Fibroblast of skin of scalp (primary cell): ENCODE results near the gene ACP4.
"Not testable (repeated sequence)": the region's sequence is repeated elsewhere in the genome, so short reads cannot be mapped to it uniquely, and the experiment has no call there.

Experiments used
- DNase-seq: peaks from one replicate; pipeline ENCODE4 v3.0.0-alpha.2; 2013

The ACP4 gene

DNA sequence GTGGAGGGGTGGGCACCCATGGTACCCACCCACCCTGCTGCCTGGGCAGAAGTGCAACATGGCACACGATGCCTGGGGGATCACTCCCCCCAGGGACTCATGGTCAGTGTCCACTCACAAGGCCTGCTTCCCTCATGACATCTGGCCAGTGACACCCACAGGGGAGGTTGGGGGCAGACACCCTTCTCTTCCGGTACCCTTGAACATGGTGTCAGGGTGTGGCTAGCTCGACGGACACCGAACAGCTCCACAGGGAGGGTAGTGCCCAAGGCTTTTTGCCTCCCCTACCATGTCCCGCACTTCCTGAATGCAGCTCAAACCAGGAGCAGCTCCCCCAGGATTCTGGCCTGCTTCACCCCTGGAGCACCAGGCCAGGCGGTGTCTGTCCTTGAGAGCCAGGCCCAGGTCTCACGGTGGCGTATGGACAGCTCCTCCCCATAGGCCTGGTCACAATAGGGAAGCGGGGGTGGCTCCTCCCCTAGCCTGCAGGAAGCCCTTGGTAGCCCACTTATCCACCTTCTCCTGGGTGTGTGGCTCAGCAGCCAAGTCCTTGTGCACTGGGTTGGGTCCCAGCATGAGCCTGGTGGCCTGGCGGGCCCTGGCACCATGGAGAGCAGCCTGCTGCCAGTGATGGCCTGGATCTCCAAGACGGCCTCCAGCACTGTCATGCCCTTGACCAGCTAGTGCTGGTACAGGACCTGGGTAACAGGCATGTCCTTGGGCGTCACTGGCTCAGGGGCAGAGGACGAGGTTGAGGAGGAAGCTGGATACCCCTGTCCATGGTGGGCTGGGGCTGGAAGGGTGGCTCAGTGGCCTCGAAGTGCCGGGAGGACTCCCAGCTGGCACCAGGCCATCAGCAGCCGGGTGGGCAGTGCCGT is 7.8 kb downstream of the ACP4 start:
- DNase-seq: no peak

DNA sequence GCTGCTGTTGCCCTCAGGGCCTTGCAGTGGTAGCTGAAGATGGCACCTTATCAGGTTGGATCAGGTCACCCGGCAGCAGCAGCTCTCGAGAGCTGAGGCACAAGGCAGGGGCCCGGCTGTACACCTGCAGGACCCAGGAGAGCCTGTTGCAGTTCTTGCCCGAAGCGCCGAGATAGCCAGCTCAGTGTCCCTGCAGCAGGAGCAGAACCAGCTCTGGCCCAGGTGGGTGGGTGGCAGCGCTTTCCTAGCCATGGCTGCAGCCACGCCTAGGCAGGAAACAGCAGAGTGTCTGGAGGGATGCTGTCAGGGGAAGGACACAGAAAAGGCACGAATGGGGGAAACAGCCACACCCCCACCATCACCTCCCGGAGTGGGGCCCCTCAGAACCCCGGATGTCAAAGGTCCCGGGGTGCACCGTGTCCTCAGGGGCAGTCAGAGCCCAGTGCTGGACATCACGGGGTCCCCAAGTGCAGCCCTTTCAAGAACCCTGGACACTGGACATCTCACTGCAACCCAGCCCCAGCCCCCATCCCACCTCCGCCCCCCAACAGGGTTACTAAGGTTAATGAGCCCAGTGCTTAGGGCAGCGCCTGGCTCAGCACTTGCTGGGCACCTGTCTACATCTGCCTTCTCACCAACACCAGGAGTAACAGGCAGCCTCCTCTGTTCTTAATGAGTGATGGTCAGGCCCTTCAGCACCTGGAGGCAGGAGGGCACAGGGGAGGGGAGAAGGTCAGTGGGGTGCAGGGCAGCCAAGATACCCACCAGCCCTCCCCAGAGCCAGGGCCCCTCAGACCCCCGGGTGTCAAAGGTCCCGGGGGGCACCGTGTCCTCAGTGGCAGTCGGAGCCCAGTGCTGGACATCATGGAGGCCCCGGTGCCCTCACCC is 8.7 kb downstream of the ACP4 start:
- no peak for DNase-seq

DNA sequence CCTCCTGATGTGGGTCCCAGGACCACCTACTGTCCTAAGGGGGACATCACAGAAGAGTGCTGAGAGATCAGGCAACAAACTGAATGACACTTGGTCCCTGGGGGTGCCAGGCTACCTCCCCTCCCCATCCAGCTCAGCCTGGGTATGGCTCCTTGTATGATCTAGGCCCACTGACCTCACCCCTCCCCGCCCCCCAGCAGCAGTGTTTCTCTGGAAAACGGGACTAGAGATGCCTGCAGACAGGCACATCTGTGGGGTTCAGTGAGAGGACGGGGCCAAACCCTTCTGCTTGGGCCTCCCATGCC is 9.3 kb downstream of the ACP4 start:
- no peak for DNase-seq

DNA sequence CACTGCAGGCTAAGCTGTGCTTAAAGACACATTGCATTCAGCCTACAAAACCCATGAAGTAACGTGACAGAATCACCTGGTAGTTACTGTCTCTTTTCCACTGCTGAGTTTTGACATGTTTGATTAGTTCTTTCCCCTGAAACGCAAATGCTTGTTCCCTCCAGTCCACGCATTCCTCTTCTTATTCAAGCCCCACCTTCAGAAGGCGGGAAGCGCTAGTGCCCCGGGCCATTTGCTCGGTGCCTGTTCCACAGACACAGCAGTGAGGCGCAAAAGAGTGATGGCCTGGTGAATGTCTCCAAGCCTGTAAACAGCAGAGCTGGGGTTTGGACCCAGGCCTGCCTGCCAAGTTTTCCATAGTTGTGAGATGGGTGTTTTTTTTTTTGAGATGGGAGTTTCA is 10.9 kb downstream of the ACP4 start:
- no peak for DNase-seq

DNA sequence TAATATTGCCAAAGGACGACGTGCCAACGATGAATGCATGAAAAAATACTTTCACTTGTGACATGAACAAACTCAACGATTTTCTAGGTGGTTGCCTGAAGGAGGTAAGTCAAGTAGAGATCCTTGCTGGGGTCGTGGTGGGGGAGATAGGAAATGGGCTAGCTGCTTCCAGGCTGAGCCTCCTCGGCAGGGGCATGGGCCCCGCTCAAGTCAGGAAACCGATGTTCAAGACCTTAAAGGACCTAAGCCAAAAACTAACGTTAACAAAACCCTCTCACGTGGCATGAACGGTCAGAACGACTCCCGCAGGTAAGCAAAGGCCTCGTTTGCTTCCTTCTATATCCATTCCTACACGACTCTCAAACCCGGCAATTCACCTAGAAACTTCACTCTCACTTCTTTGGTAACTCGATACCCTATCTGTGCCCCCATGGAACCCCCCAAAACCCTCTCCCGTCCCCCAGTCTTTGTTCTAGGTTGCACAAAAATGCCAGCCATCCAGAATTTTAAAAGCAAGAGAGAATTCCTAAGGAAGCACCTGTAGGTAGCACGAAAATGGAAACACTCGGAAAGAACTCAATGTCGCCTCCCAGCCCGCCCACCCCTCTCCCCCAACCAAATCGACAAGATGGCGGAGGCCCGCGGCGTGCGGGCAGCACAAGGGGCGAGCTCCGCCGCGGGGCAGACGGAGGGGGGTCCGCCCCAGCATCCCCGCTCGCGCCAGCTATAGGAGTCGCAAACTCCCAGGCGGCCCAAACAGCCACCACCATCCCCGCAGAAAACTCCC is 13.6 kb downstream of the ACP4 start:
- no peak for DNase-seq

DNA sequence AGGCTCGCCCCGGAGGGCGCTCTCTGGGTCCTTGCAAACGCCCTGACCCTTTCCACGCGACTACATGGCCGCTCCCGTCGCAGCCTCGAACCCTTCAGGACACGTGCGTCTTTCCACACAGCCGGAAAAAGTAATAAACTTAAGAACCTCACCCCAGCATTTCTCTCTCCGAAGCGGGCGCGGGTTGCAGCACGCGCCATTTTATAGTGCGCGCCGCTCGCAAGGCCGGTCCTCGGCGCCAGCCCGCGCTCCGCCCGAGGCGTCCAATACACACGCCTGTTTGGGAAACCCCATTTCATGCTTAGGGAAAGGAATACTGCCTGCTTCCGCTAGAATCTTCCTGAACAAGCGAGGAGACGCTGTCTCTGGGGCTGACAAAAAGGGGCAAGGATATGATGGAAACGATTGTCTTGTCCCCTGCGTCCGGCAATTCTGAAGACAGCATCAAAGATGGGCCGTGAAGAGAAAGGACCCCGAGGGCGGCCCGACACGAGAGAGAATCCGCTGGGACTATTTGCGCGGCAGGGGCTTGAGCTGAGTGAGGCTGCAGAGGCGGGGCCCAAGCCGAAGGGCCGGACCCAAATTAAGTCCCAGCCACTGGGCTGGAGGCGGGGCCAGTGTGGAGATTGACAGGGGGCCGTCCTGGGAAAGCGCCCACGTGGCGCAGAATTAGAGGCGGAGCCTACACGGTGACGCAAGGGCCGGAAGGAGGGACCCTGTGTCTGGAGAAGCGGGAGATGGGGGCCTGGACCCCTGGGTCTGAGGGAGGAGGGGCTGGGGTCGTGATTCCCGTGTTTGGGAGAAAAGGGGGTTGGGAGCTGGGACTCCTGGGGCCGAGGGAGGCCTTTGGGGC is 14.4 kb downstream of the ACP4 start:
- peak; percentile 100 for DNase-seq

DNA sequence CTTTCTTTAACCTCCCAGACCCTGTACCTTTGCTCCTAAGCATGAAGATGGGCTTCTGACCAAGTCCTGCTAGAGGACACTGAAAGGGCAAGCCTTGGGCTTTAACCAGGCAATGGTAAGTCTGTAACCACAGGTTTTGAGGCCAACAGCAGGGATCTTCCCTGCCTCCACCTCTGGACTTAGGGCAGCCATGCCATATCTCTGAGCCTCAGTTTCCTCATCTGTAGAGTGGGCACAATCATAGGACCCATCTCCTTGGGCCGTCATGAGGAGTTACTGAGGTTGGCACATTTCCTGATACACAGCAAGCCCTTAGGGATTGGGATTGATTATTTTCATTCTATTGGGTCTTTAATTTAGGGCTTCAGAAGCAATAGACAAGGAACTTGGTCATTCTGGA is 18.6 kb downstream of the ACP4 start:
- DNase-seq: no peak

DNA sequence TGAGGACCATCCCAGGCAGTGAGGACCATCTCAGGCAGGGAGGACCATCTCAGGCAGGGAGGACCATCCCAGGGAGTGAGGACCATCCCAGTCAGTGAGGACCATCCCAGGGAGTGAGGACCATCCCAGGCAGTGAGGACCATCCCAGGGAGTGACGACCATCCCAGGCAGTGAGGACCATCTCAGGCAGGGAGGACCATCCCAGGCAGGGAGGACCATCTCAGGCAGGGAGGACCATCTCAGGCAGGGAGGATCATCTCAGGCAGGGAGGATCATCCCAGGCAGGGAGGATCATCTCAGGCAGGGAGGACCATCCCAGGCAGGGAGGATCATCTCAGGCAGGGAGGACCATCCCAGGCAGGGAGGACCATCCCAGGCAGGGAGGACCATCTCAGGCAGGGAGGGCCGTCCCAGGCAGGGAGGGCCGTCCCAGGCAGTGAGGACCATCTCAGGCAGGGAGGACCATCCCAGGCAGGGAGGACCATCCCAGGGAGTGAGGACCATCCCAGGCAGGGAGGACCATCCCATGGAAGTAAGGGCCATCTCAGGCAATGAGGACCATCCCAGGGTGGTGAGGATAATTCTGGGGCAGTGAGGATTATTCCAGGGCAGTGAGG is 21.5 kb downstream of the ACP4 start:
- not testable (repeated sequence) for DNase-seq

DNA sequence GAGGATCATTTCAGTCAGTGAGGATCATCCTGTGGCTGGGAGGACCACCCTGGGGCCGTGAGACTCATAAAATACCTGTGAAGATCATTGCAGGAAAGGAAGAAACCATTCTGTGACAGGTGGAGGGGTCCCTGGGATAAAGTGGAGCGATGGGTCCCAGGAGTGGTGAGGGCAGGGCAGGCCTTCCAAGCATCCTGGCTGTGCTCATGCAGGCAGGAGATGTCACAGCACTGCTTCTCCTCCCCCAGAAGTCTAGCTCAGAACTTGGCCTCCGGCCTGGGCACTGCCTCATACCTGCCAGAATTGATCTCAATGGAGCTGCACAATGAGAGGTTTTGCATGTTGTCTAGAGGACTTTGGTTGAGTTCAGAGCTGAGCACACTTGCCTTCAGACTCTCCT is 22.3 kb downstream of the ACP4 start:
- DNase-seq: no peak

DNA sequence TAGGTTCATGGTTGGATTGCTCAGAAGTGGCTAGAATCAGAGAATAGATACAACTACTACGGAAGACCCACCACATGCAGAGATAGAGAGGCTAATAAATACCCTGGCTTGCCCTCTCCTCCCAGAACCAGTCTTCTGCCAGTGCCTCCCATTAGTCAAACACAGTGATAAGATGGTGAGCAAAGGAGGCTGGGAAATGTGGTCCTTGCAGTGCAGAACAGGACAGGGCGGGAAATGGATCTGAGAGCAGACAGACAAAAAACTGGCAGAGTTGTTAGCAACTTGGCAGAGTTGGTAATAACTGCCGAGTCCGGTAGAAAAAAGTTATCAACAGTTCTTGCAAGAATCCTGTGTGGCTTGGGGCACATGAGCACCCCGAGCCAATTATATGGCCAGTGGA is 24.7 kb downstream of the ACP4 start:
- no peak for DNase-seq

DNA sequence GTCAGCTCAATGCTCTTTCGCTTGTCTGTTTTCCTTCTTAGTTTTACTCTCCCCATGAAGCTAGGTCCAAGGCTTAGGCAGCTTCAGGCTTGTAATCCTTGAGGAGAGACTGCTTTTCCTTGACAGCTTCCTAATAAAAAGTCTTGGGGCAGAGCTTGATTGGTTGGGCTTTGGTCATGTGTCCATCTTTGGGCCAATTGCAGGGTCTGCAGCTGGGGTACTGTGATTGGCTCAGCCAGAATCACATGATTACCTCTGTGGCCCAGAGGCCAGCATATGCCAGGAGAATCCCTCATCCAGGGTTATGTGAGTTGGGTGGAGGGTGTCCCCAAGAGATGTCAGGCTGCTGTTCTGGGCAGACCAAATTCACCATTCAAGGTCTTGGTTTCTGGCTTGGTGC is 25.2 kb downstream of the ACP4 start:
- no peak for DNase-seq

DNA sequence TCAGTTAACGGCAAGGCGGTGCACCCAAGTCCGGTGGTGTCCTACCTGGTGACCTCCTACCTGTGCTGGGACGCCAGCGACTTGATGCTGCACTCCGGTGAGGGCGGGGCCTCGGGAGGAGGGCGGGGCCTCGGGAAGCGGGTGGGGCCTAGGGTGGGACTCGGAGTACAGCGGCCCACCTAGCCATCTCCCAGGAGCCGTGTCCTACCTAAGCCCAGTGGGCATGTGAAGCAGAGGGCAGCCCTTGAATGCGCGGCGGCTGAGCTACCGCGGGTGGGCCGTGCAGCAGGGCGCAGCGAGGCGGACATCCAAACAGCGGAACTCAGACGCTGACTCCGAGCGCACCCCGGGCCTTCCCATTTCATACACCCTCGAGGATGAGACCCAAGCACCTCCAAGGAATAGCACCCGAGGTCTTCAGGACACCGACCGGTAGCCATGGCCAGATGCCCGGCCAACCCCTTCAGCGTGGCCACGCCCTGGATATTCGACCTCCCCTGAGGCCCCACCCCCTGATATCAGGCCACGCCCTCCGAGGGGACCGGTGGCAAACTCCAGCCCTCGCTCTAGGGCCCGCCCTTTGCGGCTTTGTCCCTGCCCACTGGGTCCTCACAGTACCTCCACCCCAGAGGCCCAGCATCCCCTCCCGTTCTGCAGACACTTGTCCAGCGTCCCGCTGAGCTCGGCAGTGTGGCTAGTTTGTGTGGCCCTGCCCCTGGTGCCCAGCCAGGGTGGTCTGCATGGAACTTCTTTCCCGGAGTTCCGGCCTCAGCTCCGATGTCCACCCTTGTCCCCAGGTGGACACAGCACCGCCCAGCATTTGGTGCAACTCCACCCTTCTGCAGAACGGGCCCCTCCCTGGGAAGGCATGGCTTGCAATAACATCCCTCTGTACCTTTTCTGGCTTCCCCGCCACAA is 28.0 kb downstream of the ACP4 start:
- DNase-seq: no peak

DNA sequence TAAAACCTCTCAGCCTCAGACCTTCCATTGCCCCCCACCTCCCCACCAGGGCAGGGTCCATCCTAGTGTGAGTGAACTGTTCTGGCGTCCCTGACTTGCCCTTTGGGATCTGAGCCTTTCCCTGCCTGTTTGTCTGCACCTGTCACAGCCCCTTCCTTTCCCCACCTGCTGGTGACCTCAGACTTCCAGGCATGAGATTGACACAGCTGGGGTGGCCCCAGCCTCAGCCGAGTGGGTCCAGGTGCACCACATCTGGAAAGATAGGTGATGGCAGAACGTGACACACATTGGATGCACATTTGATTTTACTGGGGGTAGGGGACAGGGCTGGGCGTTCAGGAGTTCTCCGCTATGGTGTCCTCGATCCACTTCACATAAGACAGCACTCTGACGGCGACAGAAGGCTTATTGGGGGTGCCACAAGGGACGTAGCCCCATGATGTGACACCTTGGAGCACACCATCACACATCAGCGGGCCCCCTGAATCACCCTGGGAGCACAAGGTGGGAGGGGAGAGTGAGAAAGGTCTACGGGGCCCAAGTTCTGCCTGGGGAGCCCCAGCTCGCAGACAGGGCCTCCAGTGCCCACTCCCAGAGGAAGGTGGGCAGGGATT is 28.8 kb downstream of the ACP4 start:
- no peak for DNase-seq

DNA sequence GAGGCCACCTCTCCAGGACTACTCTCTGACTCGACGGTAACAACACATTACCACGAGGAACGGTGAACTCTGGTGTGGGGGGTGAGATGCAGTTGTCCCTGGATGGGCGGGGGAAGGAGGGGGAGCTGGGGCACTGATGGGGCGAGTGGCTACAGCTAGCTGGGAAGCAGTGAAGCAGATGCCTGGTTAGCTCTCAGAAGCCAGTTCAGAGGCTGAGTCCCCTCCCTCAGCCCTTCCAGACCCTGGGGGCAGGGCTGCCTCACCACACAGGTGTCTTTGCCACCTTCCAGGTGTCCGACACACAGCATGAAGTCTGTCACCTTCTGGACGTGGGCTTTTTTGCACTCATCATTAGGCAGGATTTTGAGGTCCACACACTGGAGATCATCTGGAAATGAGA is 29.4 kb downstream of the ACP4 start:
- no peak for DNase-seq

DNA sequence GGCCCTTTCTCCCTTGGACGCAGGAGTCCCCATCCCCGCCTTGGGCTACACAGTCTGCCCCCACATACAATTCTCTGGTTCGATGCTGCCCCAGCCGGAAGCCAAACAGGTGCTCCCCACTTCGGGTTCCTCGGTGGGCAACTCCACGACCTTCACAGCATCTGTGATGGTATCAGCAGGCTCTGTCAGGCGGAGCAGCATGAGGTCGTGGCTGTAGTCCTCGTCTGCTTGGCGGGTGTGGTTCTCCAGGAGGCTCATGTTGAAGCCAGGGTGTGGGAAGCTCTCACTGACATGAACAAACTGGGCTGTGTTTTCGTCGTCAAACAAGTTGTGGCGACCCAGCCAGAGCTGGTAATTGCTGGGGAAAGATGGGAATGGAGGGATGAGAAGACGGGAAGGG is 29.9 kb downstream of the ACP4 start:
- DNase-seq: no peak

DNA sequence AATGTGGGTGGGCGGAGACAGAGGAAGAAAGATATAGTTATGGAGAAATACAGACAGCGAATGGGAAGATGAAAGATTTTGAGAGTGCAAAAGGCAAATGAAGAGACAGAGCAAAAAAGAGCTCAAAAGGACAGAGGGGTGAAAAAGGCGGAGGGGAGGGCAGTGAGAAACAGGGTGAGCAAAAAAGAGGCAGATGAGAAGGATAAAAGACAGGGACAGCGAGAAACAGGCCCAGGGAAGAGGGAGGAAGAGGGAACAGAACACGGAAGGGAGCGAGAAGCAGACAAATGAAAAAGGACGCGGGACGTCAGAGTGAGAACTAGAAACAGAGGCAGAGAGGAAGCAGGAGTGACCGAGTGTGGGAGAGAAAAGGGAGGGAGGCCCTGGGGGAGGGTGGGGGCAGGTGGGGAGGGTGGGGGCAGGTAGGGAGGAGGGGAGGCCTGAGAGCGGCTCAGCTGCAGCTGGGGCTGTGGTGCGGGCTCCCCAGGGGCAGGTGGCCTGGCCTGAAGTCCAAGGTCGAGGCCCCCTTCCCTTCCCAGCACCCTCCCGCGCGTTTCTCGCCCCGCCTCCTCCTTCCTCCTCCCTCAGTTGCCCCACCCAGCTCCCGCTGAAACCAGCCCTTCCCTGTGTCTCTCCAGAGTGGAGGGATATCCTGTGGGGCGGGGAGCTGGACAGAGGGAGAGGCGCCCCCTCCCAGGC is 30.5 kb downstream of the ACP4 start:
- DNase-seq: no peak

DNA sequence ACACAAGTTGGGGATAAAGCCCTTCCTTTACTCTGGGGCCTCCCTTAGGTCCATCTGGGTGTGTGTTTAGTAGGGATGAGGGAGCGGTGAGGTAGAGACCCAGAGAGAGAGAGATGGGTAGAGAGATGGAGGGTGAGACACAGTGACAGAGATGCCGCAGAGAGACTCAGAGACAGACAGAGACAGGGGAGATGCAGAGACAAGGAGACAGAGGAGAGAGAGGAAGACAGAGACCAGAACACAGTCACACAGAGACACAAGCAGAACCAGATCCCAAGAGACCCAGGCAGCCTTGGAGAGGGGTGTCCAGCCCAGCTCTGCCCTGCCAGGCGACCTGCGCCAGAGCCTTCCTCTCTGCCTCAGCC is 31.0 kb downstream of the ACP4 start:
- DNase-seq: no peak

DNA sequence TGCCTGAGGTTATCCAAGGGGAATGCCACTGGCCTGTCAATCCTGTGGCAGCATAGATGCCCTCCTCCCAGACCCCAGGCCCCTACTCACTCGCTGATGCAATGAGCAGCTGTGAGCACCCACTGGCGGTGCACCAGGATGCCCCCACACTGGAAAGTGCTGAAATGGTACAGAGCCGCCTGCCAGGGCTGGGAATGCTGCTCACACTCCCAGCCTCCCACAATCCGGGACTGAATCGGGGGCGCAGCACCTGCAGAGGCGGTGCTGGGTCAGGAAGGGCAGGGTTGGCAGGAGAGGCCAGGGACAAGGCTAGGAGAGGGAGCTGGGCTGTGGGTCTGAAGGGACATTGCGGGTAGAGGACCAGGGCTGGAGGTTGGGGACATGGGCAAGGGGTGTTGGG is 31.4 kb downstream of the ACP4 start:
- no peak for DNase-seq

DNA sequence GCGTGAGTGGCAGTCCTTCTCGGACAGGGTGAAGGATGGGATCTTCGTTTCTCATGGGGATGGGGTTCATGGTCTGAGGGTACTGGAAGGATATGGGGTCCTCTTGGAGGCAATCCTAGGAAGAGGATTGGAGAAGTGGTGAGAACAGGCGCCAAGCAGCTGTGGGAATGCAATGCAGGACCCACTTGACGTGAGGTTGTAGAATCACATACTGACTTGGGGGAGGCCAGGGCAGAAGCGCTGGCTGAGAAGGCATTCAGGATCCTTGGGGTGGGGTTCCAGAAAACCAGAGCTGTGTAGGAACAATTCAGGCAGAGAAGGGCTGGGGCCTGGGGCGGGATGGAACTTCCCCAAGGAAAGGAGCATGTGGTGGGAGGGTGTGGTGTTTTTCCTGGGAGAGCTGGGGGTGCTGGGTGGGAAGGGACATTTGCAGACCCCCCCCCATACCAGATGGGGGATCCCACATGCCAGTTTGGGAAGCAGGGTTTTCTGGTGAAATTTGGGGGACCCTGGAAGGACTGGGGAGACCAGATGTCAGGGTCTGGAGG is 32.5 kb downstream of the ACP4 start:
- no peak for DNase-seq
